Upper lobe of left lung (tissue), 6 donors: Measurements from ENCODE around the gene MYH9. TPM values are rescaled to one million over a fixed set of nuclear protein-coding genes. Genes with fewer than 3 reads are reported as not detected.

ENCODE experiments used
- ATAC-seq, 2 donors: fragments of 200-7000 bp; cut with Tn5 transposase; one replicate each; pipeline ENCODE4 v1.9.1; 2022; ENCODE audit warnings: mild to moderate bottlenecking in 2 of 2, moderate library complexity in 2 of 2; ENCODE audit not compliant: low FRiP score in 2 of 2
- DNase-seq, 2 donors: peaks; one replicate each; pipeline ENCODE4 v3.0.0-alpha.2; 2019 to 2020
- H3K27ac ChIP-seq, 4 donors: fragments of 200-600 bp; sonication (generic); one replicate each; pipeline ENCODE4 v1.5.1; 2016 to 2019
- H3K27me3 ChIP-seq, 4 donors: fragments of 200-600 bp; sonication (generic); one replicate each; pipeline ENCODE4 v1.5.1; 2017 to 2019
- H3K36me3 ChIP-seq, 4 donors: fragments of 200-600 bp; sonication (generic); one replicate each; pipeline ENCODE4 v1.5.1; 2016 to 2019
- H3K4me1 ChIP-seq, 4 donors: fragments of 200-600 bp; sonication (generic); one replicate each; pipeline ENCODE4 v1.5.1; 2018 to 2019
- H3K4me3 ChIP-seq, 4 donors: fragments of 200-600 bp; sonication (generic); one replicate each; pipeline ENCODE4 v1.5.1; 2017 to 2019; ENCODE audit warnings: mild to moderate bottlenecking in 2 of 4, moderate library complexity in 1 of 4
- H3K9me3 ChIP-seq, 4 donors: fragments of 200-600 bp; sonication (generic); one replicate each; pipeline ENCODE4 v1.5.1; 2018 to 2019
- EP300 ChIP-seq, 4 donors: sonication (generic); formaldehyde crosslinking; IDR thresholded peaks; one replicate each; pipeline ENCODE4 v1.5.1; 2017; ENCODE audit warnings: antibody characterized with exemption in 4 of 4, control low read depth in 2 of 4
- POLR2A ChIP-seq, 4 donors: fragments of 450-650 bp; IDR thresholded peaks; one replicate each; pipeline ENCODE4 v1.5.1; 2016 to 2017; ENCODE audit warnings: antibody characterized with exemption in 4 of 4, mild to moderate bottlenecking in 2 of 4
- POLR2AphosphoS5 ChIP-seq, 2 donors: sonication (generic); formaldehyde crosslinking; IDR thresholded peaks; one replicate each; pipeline ENCODE4 v1.5.1; 2017; ENCODE audit warnings: antibody characterized with exemption in 2 of 2
- WGBS, 2 donors: methylation state at CpG; one replicate each; pipeline ENCODE4 v1.1.5; 2017 to 2018; 5-methylcytosine and 5-hydroxymethylcytosine counted together
- total RNA-seq, 6 donors: library from RNA; depleted of rRNA in 4 of 6; stranded (reverse); fragments of >200 nt in 4 of 6; gene quantifications; one replicate each; pipeline versions ENCODE4 v1.1.0 to v1.2.1, GENCODE V29; 2016 to 2021
- TF ChIP-seq, protein P1 (sequence below), 6 experiments: fragments of 450-650 bp in 4 of 6; fragments of 200-600 bp in 2 of 6; sonication (generic) in 2 of 6; IDR thresholded peaks; one replicate each; pipeline ENCODE4 v1.5.1; 2016 to 2019; ENCODE audit warnings: antibody characterized with exemption in 6 of 6
- donor health status: DM: no; HTN: no; CAD: no; lungs with moderate emphysema.
- donor health status: DM: no; HTN: yes; CAD: no; lungs with severe emphysema.

Gene MYH9
- total RNA-seq, 6 donors from 2014 or later = 486 to 925 (median 599) TPM

DNA sequence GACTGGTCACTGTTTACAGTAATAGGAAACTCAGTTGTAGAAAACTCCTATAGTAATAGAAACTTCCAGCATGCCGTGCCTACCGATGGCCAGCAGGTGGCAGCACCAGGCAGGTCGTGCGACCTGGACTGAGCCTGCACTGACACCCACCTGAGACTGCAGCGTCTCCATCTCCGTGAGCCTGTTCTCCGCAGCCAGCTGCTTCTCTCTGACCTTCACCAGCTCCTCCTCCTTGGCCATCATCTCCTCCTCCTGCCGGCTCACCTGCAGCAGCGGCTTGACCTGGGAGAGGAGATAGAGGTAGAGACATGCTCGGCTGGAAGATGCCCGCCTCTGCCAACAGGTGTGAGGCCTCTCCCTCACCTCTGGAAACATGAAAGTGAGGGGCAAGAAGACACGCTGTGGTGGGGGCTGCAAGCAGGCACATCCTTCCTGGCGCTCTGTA lies 86.4 kb downstream of the MYH9 start:
- TF ChIP-seq POLR2A (IDR thresholded peaks at IDR 0.05) = no peak
- TF ChIP-seq, protein P1, sequence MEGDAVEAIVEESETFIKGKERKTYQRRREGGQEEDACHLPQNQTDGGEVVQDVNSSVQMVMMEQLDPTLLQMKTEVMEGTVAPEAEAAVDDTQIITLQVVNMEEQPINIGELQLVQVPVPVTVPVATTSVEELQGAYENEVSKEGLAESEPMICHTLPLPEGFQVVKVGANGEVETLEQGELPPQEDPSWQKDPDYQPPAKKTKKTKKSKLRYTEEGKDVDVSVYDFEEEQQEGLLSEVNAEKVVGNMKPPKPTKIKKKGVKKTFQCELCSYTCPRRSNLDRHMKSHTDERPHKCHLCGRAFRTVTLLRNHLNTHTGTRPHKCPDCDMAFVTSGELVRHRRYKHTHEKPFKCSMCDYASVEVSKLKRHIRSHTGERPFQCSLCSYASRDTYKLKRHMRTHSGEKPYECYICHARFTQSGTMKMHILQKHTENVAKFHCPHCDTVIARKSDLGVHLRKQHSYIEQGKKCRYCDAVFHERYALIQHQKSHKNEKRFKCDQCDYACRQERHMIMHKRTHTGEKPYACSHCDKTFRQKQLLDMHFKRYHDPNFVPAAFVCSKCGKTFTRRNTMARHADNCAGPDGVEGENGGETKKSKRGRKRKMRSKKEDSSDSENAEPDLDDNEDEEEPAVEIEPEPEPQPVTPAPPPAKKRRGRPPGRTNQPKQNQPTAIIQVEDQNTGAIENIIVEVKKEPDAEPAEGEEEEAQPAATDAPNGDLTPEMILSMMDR (IDR thresholded peaks at IDR 0.05) = peak; percentile 82 to 93 (median 90)
- no peak for TF ChIP-seq EP300 (IDR thresholded peaks at IDR 0.05)
- peak; percentile 20 to 23 for TF ChIP-seq POLR2AphosphoS5 (IDR thresholded peaks at IDR 0.05)
- Histone ChIP-seq H3K4me1 (peaks cover 0 to 6% (median 2%) of the 10 kb centered on the region in 4 donors), H3K36me3 (peaks cover 92 to 100% (median 98%) of the 10 kb centered on the region in 4 donors), H3K27ac (peak overlapping the region in 3 of 4 donors; percentile 3 to 37 (median 8)), H3K27me3 (no peaks in the 10 kb centered on the region), H3K9me3 (no peaks in the 10 kb centered on the region), H3K4me3 (no peak overlapping the region)
- DNase-seq (peak; percentile 81 to 91), ATAC-seq (peak; percentile 76 to 81)
- 33 to 37% methylated on average over 12 to 13 of the region's 13 CpGs for whole genome bisulfite sequencing, 2 donors

DNA sequence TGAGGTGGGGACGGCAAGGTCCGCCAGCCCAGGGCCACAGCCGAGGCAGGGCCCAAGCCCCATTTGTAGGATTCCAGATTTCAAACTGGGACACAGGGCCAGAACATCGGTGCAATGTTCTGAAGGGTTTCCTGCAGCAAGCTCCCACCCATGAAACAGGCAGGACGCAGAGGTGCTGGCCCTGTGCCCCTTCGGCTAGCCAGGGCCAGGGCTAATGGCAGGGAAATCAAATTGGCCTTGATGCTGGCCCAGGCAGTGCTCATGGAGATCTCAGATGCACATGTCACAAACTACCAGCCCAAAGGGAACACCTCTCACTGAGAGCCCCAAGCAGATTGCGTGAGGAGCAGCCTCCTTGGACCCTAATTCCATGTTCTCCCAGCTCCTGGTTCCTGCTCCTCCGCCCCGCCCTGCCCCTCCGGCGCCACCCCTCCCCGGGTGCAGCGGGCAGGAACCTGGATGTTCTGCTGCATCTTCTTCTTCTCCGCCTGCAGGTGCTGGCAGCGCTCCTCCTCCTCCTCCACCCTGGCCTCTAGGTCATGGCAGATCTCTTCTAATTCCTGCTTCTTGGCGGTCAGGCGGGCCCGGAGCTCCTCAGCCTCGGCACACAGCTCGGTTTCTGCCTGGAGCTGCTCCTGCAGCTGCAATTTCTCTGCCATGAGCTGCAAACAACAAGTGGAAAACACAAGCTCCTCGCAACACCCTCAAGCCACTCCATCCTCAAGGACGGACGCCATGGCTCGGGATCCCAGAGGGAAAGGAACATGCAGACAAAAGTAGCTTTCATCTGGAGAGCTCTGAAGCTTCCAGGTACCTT lies 87.2 kb downstream of the MYH9 start:
- Histone ChIP-seq H3K4me3 (no peak overlapping the region), H3K4me1 (peaks cover 0 to 6% (median 2%) of the 10 kb centered on the region in 4 donors), H3K27me3 (no peaks in the 10 kb centered on the region), H3K27ac (peak overlapping the region in 1 of 4 donors; percentile 3), H3K9me3 (no peaks in the 10 kb centered on the region), H3K36me3 (peaks cover 91 to 100% (median 98%) of the 10 kb centered on the region in 4 donors)
- ATAC-seq (no peak), DNase-seq (no peak)
- WGBS, 2 donors = 93 to 96% methylated on average over 18 to 24 of the region's 24 CpGs
- TF ChIP-seq POLR2AphosphoS5 (IDR thresholded peaks at IDR 0.05) = no peak
- no peak for TF ChIP-seq EP300 (IDR thresholded peaks at IDR 0.05)
- TF ChIP-seq POLR2A (IDR thresholded peaks at IDR 0.05) = no peak
- TF ChIP-seq, protein P1 (IDR thresholded peaks at IDR 0.05) = no peak

DNA sequence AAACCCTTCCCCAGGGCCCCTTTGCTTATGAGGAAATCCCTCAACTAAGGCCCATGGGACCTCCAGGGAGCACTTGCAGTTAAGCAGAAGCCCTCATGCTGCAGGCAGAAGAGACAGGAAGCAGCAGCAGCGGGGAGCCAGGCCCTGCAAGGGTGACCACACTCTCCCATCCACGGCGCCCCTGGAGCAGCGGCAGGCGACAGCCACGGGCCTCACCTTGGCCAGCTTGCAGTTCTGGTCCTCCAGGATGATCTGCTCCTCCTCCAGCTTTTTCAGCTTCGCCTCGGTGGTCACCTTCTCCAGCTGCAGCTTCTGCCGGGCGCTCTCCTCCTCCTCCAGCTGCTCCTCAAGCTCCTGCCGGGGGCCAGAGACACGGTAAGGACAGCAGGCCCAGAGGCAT lies 87.9 kb downstream of the MYH9 start:
- no peaks in the 10 kb centered on the region for H3K9me3 ChIP-seq
- 89 to 92% methylated on average over 5 to 12 of the region's 12 CpGs for WGBS, 2 donors
- no peak for DNase-seq
- peaks cover 91 to 100% (median 98%) of the 10 kb centered on the region in 4 donors for H3K36me3 ChIP-seq
- H3K27ac ChIP-seq = peak overlapping the region in 1 of 4 donors; percentile 13
- no peak for ATAC-seq
- H3K4me1 ChIP-seq = peaks cover 0 to 6% (median 2%) of the 10 kb centered on the region in 4 donors
- no peak overlapping the region for H3K4me3 ChIP-seq
- no peaks in the 10 kb centered on the region for H3K27me3 ChIP-seq
- TF ChIP-seq EP300 (IDR thresholded peaks at IDR 0.05) (no peak), POLR2AphosphoS5 (IDR thresholded peaks at IDR 0.05) (no peak), POLR2A (IDR thresholded peaks at IDR 0.05) (no peak)
- TF ChIP-seq, protein P1 (IDR thresholded peaks at IDR 0.05) = no peak

DNA sequence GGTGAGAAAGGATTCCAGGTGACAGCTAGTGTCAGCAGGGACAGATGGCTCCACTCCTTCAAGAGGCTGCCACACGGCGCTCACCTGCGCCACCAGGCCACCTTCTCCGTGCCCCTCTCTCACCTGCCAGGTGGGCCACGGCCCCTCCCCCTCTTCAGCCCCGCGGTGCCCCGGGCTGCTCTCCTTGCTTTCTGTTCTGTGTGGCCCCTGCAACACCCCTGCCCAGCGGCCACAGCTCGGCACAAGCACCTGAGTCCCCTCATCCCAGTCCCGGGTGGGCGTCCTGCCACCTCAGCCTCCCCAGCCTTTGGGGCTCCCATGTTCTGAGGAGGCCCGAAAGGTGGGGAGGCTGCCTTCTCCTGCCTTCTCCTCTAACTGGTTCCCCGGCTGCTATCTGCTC lies 88.5 kb downstream of the MYH9 start:
- DNase-seq (no peak), ATAC-seq (no peak)
- WGBS, 2 donors = 83 to 84% methylated on average over 13 to 14 of the region's 14 CpGs
- peaks cover 91 to 100% (median 98%) of the 10 kb centered on the region in 4 donors for H3K36me3 ChIP-seq
- no peaks in the 10 kb centered on the region for H3K9me3 ChIP-seq
- H3K27me3 ChIP-seq = no peaks in the 10 kb centered on the region
- no peak overlapping the region for H3K4me3 ChIP-seq
- H3K27ac ChIP-seq = peak overlapping the region in 1 of 4 donors; percentile 13
- H3K4me1 ChIP-seq = peaks cover 0 to 6% (median 2%) of the 10 kb centered on the region in 4 donors
- TF ChIP-seq EP300 (IDR thresholded peaks at IDR 0.05) = no peak
- peak in 1 of 2 donors; percentile 8 for TF ChIP-seq POLR2AphosphoS5 (IDR thresholded peaks at IDR 0.05)

DNA sequence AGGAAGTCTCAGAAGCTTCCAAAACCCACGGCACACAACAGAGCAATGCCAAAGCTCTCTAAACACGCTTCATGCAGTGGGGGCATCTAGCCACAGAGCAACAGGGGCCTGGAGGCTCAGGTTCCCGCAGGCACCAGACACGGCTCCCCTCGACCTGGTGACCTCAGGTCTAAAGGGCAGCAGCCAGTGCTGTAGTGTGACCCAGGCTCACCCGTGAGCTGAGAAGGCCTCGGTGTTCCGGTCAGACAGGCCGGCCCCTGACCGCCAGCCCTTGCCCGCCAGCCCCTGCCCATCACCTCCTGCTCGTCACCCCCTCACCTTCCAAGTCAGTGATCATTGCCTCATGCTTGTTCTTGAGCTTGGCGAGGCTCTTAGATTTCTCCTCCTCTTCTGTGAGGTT lies 89.2 kb downstream of the MYH9 start:
- WGBS, 2 donors = 90 to 94% methylated on average over 8 to 13 of the region's 13 CpGs
- TF ChIP-seq, protein P1 (IDR thresholded peaks at IDR 0.05) = no peak
- TF ChIP-seq POLR2AphosphoS5 (IDR thresholded peaks at IDR 0.05) (no peak), POLR2A (IDR thresholded peaks at IDR 0.05) (no peak), EP300 (IDR thresholded peaks at IDR 0.05) (no peak)
- no peaks in the 10 kb centered on the region for H3K9me3 ChIP-seq
- peaks cover 93 to 100% (median 99%) of the 10 kb centered on the region in 4 donors for H3K36me3 ChIP-seq
- DNase-seq (no peak), ATAC-seq (no peak)
- no peaks in the 10 kb centered on the region for H3K27me3 ChIP-seq
- H3K4me1 ChIP-seq = peaks cover 0 to 6% (median under 1%) of the 10 kb centered on the region in 4 donors
- no peak overlapping the region for H3K4me3 ChIP-seq
- no peak overlapping the region for H3K27ac ChIP-seq
